ENCODE data around the gene NUDT5.
A peak's percentile ranks its signal among the peaks of the same experiment; 100 is the strongest.
"Not testable (repeated sequence)": the region's sequence is repeated elsewhere in the genome, so short reads cannot be mapped to it uniquely, and the experiment has no call there.

NUDT5 gene

DNA sequence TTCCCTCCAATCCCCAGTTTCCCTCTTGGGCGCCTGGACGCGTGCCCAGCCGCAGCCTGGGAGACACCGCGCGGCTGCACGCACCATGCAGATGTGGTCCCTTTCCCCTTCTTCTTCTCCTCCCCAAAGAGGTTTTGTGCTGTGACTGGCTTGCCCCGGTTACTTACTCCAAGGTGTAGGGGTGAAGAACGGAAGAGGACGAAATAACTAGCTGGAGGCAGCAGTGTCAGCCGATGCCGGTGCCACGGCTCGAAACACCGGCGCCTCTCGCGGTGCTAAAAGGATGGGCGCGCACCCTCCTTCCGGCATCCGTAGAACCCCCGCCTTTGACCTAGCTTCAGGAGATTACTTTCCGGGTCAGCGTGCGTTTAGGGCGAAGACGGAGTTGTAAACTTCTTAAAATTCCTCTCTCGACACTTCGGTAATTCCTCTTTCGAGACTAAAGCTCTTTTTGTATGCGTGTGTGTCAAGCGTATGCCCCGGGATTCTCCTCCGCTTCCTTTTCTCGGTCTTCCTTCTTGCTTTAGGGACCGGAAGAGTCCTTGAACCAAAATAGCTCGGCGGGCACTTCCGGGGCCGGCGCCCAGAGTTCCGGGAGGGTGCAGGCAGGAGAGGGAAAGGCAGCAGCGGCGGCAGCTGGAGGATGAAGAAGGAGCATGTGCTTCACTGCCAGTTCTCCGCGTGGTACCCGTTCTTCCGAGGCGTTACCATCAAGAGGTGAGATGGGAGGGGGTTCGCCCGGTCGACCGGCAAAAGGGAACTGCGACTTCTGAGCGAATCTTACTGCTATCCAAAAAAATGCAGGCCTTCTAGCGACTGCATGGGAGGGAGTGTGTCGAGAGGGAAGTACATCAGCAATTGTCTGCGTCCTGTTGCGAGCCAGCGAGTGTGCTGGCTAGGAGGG lies at the start of gene NUDT5, which contains the start of gene CDC123:
TSS of gene NUDT5 (minus strand) at position 289 of the 904 bp plus-strand sequence. CDS start 9,600 bp downstream, outside the sequence.
TSS of gene CDC123 (plus strand) at position 586 of the 904 bp plus-strand sequence. CDS start at position 644, 58 bp downstream.
- peak; percentile 91 for DNase-seq

GRCh38 chr10:12243864-12244620 lies 48.4 kb upstream of the NUDT5 start:
- no peak for DNase-seq

- peak; percentile 47 for DNase-seq
Measured at GRCh38 chr10:12241810-12242529, 46.3 kb upstream of the NUDT5 start.

GRCh38 chr10:12238821-12239220 lies 43.1 kb upstream of the NUDT5 start:
- no peak for DNase-seq

- no peak for DNase-seq
Measured at GRCh38 chr10:12237265-12238220, 41.9 kb upstream of the NUDT5 start.

GRCh38 chr10:12235796-12236195 lies 40.1 kb upstream of the NUDT5 start:
- no peak for DNase-seq

GRCh38 chr10:12235116-12235694 lies 39.5 kb upstream of the NUDT5 start:
- DNase-seq = no peak

DNA sequence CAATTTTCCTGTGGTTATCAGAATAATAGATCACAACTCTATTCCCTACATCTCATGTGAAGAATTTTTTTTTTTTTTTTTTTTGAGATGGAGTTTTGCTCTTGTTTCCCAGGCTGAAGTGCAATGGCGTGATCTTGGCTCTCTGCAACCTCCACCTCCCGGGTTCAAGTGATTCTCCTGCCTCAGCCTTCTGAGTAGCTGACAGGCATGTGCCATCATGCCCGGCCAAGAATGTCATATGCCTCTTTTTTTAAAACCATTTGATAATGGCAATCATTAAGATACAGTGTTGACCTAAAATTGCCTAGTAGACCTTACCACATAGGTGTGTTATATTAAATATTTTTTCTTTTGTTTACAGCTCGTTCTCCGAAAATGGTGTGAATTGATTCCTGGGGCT lies 39.0 kb upstream of the NUDT5 start:
- DNase-seq = not testable (repeated sequence)

DNA sequence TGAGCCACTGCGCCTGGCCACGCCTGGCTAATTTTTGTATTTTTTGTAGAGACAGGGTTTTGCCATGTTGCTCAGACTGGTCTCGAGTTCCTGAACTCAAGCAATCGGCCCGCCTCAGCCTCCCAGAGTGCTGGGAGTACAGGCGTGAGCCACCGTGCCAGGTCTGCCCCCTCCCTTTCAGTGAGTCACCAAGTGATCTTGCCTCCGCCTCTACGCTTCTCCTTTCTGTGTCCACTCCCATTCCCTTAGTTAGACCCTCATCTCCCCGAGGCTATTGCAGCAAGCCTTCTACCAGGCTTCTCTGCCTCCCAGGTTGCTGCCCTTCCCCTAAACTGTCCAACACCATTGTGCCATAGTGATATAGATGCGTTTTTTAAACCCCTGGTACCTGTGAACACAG lies 33.2 kb upstream of the NUDT5 start:
- DNase-seq = no peak

DNA sequence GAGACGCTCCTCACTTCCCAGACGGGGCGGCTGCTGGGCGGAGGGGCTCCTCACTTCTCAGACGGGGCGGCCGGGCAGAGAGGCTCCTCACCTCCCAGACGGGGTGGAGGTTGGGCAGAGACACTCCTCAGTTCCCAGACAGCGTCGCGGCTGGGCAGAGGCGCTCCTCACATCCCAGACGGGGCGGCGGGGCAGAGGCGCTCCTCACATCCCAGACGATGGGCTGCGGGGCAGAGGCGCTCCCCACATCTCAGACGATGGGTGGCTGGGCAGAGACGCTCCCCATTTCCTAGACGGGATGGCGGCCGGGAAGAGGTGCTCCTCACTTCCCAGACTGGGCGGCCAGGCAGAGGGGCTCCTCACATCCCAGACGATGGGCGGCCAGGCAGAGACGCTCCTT lies 30.7 kb upstream of the NUDT5 start:
- DNase-seq = not testable (repeated sequence)

- no peak for DNase-seq
Measured at GRCh38 chr10:12225444-12225843, 29.8 kb upstream of the NUDT5 start.

- DNase-seq = no peak
Measured at GRCh38 chr10:12221323-12222298, 25.9 kb upstream of the NUDT5 start.

DNA sequence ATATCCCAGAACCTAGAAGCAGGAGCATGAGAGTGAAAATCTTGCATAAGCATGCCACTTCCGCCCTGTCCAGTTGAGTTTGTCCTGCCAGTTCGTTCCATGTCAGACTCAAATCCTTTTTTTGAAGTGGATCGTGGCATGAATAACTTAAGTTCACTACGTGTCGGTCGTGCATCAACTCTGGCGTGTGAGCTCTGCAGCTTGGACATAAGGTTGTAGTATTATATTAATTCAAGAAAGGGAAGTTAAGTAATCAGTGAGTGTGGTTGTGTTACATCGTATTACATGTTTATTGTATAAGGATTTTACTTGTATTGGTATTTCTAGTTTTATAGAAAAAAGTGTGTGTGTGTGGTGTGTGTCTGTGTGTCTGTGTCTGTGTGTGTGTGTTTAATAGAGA lies 23.3 kb upstream of the NUDT5 start:
- DNase-seq = no peak

DNA sequence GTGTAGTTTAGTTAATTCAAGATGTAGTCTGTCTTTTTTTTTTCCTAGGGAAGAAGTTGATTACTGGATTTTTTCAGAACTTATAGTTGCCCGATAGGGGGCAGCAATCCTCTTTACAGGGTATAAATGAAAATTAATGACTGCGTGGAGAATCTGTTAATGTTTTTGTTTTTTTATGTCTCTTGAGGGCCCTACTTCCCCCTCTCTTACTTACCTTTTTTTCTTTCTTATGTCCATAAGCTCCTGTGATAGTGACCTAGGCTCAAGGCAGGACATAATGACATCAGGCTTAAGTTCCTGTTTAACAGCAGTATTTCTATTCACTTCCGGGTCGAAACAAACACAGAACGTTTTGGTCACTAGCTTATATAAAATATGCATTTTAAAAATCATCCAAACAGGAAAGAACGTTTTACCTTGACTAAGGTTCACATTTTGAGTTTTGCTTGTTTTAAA lies 19.1 kb upstream of the NUDT5 start:
- peak; percentile 44 for DNase-seq

DNA sequence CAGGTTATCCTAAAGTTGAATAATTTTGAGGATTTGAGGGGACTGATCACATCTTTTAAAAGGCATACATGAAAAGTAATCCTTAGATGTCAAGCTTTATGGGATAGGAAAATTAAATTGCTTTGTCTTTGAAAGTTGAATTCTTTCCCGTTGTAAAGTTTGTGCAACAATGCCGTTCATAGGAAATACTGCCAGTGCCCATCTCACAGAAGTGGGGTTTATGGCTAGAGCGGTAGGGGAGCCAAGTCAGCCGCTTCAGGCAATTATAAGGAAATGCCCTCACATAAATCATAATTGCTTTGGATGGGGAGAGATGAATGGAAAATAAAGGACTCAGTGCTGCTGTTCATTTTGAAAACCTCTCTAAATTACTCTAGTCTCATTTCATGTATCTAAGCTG lies 18.4 kb upstream of the NUDT5 start:
- no peak for DNase-seq

DNA sequence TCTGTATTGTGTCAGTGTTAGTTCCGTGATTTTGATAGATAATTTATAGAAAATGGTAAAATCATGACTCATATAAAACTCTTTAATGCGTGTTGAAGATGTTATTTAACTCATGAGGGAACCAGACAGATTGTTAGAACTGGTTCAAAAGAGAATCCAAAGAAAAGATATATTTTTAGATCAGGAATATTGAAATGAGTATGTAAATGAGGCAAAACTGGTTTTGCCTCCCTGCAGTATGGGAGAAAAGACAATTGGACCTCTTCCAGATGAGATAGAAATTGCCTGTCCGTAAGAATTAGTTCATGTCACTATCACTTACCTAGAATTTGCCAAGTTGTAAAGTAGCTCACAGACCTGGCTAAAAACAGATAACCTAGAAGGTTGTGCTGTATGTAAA lies 17.9 kb upstream of the NUDT5 start:
- DNase-seq = no peak

DNA sequence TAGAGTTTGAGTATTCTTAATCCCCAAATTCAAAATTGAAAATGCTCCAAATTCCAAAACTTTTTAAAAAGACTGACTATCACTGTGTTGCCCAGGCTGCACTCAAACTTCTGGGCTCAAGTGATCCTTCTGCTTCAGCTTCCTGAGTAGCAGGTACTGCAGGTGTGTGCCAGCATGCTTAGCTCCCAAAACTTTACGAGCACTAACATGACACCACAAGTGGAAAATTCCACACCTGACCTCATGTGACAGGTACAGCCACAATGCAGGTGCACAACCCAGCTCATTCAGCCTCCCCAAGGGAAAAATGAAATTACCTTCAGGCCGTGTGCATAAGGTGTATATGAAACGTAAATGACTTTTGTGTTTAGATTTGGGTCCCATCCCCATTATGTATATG lies 16.8 kb upstream of the NUDT5 start:
- DNase-seq = no peak

- no peak for DNase-seq
Measured at GRCh38 chr10:12208460-12208859, 12.8 kb upstream of the NUDT5 start.

GRCh38 chr10:12207114-12207513 lies 11.4 kb upstream of the NUDT5 start:
- no peak for DNase-seq

DNA sequence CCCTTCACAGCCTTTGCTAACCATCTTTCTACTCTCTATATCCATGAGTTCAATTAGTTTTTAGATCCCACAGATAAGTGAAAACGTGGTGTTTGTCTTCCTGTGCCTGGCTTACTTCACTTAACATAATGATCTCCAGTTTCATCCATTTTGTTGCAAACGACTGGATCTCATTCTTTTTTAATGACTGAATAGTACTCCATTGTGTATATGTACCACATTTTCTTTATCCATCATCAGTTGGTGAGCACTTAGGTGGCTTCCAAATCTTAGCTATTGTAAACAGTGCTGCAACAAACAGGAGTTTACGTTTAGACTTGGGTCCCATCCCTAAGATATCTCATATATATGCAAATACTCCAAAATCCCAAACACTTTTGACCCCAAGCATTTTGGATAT lies 9.4 kb upstream of the NUDT5 start:
- DNase-seq = no peak

All from activated CD4-positive, alpha-beta T cell treated with anti-CD3 and anti-CD28 coated beads, Interleukin-2, amount 50 U/mL, for 16 hours (primary cell).